ENCODE measurements around the gene FBXW4. TPM values are rescaled to one million over a fixed set of nuclear protein-coding genes. Genes with fewer than 3 reads are reported as not detected.

Gene FBXW4
- total and polyA plus RNA-seq, 4 donors = 28.0 to 65.6 (median 54.5) TPM

DNA sequence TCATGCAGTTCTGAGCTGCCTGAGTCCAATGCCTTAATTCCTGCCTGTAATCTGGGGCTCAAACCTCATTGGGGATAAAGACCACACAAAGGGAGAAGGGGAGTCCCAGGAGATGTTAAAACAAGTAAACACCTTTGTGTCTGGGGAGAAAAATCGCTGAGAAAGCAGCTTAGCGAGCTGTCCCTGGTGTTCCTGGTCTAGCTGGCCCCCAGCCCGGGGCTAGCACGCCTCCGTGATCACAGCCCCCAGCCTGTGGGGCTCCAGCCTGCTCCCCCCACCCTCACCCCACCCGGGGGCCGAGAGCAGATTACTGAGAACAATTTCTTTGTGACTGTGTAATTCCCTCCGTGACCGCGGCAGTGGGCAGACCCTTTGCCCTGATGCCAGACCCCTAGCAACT lies 82.1 kb downstream of the FBXW4 start:
- Histone ChIP-seq H3K4me1 (ENCODE audit: control insufficient read depth in 5 of 5, insufficient read depth in 5 of 5, low read length in 5 of 5) (peaks cover 0 to 4% (median 0%) of the 10 kb centered on the region in 5 donors), H3K27me3 (ENCODE audit: control insufficient read depth in 3 of 3, insufficient read depth in 3 of 3, low read length in 2 of 3) (no peaks in the 10 kb centered on the region), H3K36me3 (ENCODE audit: control insufficient read depth in 4 of 4, insufficient read depth in 4 of 4, low read length in 4 of 4) (peaks cover 0 to 51% (median 30%) of the 10 kb centered on the region in 4 donors), H3K9me3 (ENCODE audit: control insufficient read depth in 4 of 4, insufficient read depth in 3 of 4, low read length in 3 of 4) (no peaks in the 10 kb centered on the region), H3K4me3 (no peak overlapping the region), H3K27ac (ENCODE audit: low read depth in 1 of 2, low read length in 1 of 2) (no peak overlapping the region), H3K9ac (ENCODE audit: insufficient read depth in 1 of 2, low read length in 2 of 2) (no peak overlapping the region)
- no peak for DNase-seq
- TF ChIP-seq, protein P1, sequence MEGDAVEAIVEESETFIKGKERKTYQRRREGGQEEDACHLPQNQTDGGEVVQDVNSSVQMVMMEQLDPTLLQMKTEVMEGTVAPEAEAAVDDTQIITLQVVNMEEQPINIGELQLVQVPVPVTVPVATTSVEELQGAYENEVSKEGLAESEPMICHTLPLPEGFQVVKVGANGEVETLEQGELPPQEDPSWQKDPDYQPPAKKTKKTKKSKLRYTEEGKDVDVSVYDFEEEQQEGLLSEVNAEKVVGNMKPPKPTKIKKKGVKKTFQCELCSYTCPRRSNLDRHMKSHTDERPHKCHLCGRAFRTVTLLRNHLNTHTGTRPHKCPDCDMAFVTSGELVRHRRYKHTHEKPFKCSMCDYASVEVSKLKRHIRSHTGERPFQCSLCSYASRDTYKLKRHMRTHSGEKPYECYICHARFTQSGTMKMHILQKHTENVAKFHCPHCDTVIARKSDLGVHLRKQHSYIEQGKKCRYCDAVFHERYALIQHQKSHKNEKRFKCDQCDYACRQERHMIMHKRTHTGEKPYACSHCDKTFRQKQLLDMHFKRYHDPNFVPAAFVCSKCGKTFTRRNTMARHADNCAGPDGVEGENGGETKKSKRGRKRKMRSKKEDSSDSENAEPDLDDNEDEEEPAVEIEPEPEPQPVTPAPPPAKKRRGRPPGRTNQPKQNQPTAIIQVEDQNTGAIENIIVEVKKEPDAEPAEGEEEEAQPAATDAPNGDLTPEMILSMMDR (IDR thresholded peaks at IDR 0.05; ENCODE audit: control extremely low read depth, extremely low read depth) = no peak
- WGBS, 2 donors = 83 to 92% methylated on average over 10 of the region's 10 CpGs
- ATAC-seq (ENCODE audit: insufficient read depth, low FRiP score) = no peak

DNA sequence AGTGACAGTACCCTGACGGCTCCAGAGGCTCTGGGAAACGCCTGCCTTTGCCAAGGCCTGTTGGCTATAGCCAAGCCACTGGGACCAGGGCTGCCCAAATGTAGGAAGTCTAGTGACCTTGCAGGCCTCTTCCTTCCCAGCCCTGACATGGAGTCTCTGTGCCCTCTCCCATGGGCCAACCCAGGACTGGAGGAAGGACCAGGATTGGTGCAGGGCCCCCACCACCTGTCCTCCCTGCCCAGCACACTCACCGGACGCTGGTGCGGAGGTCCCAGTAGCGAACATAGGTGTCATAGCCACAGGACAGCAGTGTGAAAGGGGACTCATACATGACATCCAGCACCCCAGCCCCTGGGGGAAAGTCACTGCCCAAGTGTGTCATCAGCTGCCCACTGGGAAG lies 82.9 kb downstream of the FBXW4 start:
- DNase-seq = no peak
- Histone ChIP-seq H3K27me3 (ENCODE audit: control insufficient read depth in 3 of 3, insufficient read depth in 3 of 3, low read length in 2 of 3) (no peaks in the 10 kb centered on the region), H3K27ac (ENCODE audit: low read depth in 1 of 2, low read length in 1 of 2) (no peak overlapping the region), H3K36me3 (ENCODE audit: control insufficient read depth in 4 of 4, insufficient read depth in 4 of 4, low read length in 4 of 4) (peaks cover 0 to 54% (median 33%) of the 10 kb centered on the region in 4 donors), H3K9ac (ENCODE audit: insufficient read depth in 1 of 2, low read length in 2 of 2) (no peak overlapping the region), H3K4me3 (no peak overlapping the region), H3K4me1 (ENCODE audit: control insufficient read depth in 5 of 5, insufficient read depth in 5 of 5, low read length in 5 of 5) (peaks cover 0 to 4% (median 0%) of the 10 kb centered on the region in 5 donors), H3K9me3 (ENCODE audit: control insufficient read depth in 4 of 4, insufficient read depth in 3 of 4, low read length in 3 of 4) (no peaks in the 10 kb centered on the region)
- 93 to 97% methylated on average over 6 of the region's 6 CpGs for WGBS, 2 donors
- TF ChIP-seq, protein P1 (IDR thresholded peaks at IDR 0.05; ENCODE audit: control extremely low read depth, extremely low read depth) = no peak
- ATAC-seq (ENCODE audit: insufficient read depth, low FRiP score) = no peak

DNA sequence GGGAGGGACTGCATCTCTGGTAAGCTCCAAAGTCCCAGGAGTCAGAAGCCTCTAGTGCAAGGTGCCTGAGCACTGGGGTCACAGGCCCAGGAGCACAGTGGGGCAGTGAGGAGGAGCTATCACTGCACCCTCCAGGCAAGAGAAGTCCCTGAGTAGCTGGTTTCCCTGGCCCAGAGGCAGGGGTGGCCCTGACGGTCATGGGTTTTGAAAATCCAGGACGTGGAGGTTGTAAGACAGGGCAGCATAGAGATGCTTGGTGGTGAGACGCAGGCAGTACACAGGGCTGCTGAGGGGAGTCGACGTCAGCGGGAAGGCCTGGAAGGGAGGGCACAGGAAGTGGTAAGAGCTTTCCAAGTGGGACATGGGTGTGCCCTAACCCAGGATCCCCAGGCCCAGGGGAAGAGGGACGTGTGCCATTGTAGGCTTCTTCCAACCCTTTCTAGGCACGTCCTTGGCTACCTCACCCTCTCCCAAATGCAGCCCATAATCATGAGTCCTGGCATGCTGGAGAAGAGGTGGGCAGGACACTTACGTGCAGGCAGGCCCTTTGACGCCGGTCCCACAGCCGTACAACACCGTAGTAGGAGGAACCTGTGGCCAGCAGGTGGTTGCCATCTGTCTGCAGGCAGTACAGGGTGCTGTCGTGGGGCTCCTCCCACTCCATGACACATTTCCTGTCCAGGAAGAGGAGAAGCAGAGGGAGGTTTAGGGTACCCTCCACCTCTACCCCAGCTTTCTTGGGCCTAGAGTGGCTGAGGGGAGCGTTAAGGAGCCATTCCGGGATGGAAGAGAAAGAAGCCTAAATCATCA lies 83.7 kb downstream of the FBXW4 start:
- no peak overlapping the region for H3K4me3 ChIP-seq
- ATAC-seq (ENCODE audit: insufficient read depth, low FRiP score) (no peak), DNase-seq (no peak)
- TF ChIP-seq, protein P1 (IDR thresholded peaks at IDR 0.05; ENCODE audit: control extremely low read depth, extremely low read depth) = no peak
- WGBS, 2 donors = 77% methylated on average over 16 of the region's 16 CpGs
- H3K4me1 ChIP-seq (ENCODE audit: control insufficient read depth in 5 of 5, insufficient read depth in 5 of 5, low read length in 5 of 5) = peaks cover 0 to 4% (median 0%) of the 10 kb centered on the region in 5 donors
- H3K9me3 ChIP-seq (ENCODE audit: control insufficient read depth in 4 of 4, insufficient read depth in 3 of 4, low read length in 3 of 4) = no peaks in the 10 kb centered on the region
- H3K27ac ChIP-seq (ENCODE audit: low read depth in 1 of 2, low read length in 1 of 2) = no peak overlapping the region
- H3K36me3 ChIP-seq (ENCODE audit: control insufficient read depth in 4 of 4, insufficient read depth in 4 of 4, low read length in 4 of 4) = peaks cover 0 to 51% (median 30%) of the 10 kb centered on the region in 4 donors
- H3K9ac ChIP-seq (ENCODE audit: insufficient read depth in 1 of 2, low read length in 2 of 2) = no peak overlapping the region
- H3K27me3 ChIP-seq (ENCODE audit: control insufficient read depth in 3 of 3, insufficient read depth in 3 of 3, low read length in 2 of 3) = no peaks in the 10 kb centered on the region

All from lung (tissue), 12 donors.